Cardiac muscle cell (in vitro differentiated cells and primary cell): Measurements from ENCODE around the gene RALGAPA1. TPM values are rescaled to one million over a fixed set of nuclear protein-coding genes. Genes with fewer than 3 reads are reported as not detected.

Source experiments
- DNase-seq, 2 donors: peaks; one replicate each; pipeline versions ENCODE4 v3.0.0 to v3.0.0-alpha.2; 2010 to 2017; ENCODE audit warnings: low read depth in 1 of 2, low spot score in 1 of 2
- H3K27ac ChIP-seq: fragments of 200-600 bp; sonication (generic); 2 replicates; pipeline ENCODE4 v1.5.1; 2016
- H3K27me3 ChIP-seq: fragments of 200-600 bp; sonication (generic); 2 replicates; pipeline ENCODE4 v1.6.0; 2016; ENCODE audit warnings: control low read depth
- H3K36me3 ChIP-seq: fragments of 200-600 bp; sonication (generic); 2 replicates; pipeline ENCODE4 v1.5.1; 2016; ENCODE audit warnings: control low read depth
- H3K4me1 ChIP-seq: fragments of 200-600 bp; sonication (generic); 2 replicates; pipeline ENCODE4 v1.8.1; 2017; ENCODE audit warnings: low read depth, mild to moderate bottlenecking, mixed run types
- H3K4me3 ChIP-seq: fragments of 200-600 bp; sonication (generic); 2 replicates; pipeline ENCODE4 v1.5.1; 2016; ENCODE audit warnings: mild to moderate bottlenecking
- H3K9me3 ChIP-seq: fragments of 200-600 bp; sonication (generic); 2 replicates; pipeline ENCODE4 v1.5.1; 2017; ENCODE audit warnings: low read depth, mild to moderate bottlenecking, control low read depth
- polyA plus RNA-seq: library from polyadenylated mRNA; unstranded; fragments of >200 nt; fragmentation: Nextera tagmentation; extraction: Ambion mirVana; gene quantifications from 2 replicates; pipeline ENCODE4 v1.2.1, GENCODE V29; 2016
- total RNA-seq: library from RNA; depleted of rRNA; stranded (reverse); fragments of >200 nt; gene quantifications from 2 replicates; pipeline ENCODE4 v1.2.3, GENCODE V29; 2016
- TF ChIP-seq, protein P1 (sequence below): IDR thresholded peaks from 2 replicates; pipeline ENCODE4 v1.5.1; 2012; ENCODE audit warnings: low read depth, mild to moderate bottlenecking, low read length

RALGAPA1 gene
- total and polyA plus RNA-seq, 2 experiments from 2014 or later: 28.1 to 31.5 TPM

DNA sequence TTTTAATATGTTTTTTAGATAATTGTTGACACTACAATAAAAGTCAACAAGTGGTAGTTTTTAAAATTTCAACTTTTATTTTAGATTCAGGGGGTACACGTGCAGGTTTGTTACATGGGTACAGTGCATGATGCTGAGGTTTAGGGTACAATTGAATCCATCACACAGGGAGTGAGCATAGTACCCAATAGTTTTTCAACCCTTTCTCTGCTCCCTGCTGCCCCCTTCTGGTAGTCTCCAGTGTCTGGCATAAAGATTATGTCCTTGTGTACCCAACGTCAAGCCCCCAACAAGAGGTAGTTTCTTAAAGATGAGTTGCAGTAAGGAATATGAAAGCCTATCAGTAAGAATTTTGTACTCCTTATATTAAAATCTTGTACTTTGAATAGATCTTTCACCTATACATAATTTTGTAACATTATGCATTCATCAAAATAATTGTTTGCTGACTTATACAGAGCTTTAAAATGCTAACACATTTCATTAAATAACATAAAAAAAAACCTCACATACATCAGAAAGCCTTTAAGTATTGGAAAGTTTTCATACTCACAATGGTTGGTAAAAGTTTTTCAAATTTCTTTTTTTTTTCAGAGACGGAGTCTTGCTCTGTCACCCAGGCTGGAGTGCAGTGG, 5.4 kb upstream of the RALGAPA1 start:
- no peaks in the 10 kb centered on the region for H3K9me3 ChIP-seq
- no peak overlapping the region for H3K4me3 ChIP-seq
- no peaks in the 10 kb centered on the region for H3K36me3 ChIP-seq
- H3K27ac ChIP-seq: no peak overlapping the region
- no peaks in the 10 kb centered on the region for H3K4me1 ChIP-seq
- H3K27me3 ChIP-seq: no peaks in the 10 kb centered on the region
- peak; percentile 64 to 75 for DNase-seq
- TF ChIP-seq, protein P1, sequence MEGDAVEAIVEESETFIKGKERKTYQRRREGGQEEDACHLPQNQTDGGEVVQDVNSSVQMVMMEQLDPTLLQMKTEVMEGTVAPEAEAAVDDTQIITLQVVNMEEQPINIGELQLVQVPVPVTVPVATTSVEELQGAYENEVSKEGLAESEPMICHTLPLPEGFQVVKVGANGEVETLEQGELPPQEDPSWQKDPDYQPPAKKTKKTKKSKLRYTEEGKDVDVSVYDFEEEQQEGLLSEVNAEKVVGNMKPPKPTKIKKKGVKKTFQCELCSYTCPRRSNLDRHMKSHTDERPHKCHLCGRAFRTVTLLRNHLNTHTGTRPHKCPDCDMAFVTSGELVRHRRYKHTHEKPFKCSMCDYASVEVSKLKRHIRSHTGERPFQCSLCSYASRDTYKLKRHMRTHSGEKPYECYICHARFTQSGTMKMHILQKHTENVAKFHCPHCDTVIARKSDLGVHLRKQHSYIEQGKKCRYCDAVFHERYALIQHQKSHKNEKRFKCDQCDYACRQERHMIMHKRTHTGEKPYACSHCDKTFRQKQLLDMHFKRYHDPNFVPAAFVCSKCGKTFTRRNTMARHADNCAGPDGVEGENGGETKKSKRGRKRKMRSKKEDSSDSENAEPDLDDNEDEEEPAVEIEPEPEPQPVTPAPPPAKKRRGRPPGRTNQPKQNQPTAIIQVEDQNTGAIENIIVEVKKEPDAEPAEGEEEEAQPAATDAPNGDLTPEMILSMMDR: peak; percentile 85

DNA sequence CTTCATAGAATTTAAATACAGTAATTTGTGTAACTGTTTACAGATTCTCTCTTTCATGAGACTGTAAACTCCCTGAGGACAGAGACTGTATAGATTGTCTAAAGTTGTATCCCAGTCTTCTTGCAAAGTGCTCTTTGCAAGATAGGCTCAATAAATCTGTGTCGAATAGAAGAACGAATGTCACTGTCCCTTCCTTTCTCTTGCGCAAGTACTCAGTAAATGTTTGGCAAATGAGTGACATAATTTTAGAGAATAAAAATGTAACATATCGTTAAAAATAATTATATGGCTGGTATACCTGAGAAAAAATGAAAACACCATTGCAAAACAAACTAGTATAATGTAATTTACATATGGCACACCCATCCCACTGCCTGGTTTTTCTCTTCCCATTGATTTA, 1.9 kb upstream of the RALGAPA1 start:
- no peak for DNase-seq
- Histone ChIP-seq H3K9me3 (no peaks in the 10 kb centered on the region), H3K36me3 (no peaks in the 10 kb centered on the region), H3K4me1 (peaks cover 14% of the 10 kb centered on the region), H3K4me3 (no peak overlapping the region), H3K27me3 (no peaks in the 10 kb centered on the region), H3K27ac (no peak overlapping the region)
- TF ChIP-seq, protein P1: no peak

DNA sequence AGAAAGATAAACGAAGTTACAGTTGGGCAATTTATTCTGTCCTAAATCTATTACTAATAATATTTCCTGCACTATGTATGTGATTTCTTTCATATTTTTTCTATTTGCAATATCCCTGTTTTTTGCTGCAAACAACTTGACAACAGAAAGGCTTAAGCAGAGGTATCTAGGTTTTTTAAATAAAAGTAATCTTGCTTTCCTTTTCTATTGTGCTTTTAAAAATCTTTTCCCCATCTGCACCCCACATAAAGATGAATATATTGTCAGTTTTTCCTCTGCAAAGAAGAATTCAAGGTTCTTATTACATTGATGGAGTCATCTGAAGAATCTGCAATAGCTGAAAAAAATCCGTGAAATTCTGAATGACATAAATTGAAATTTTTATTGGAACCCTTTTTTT, 502 bp upstream of the RALGAPA1 start:
- H3K4me3 ChIP-seq: peak overlapping the region; percentile 56
- H3K36me3 ChIP-seq: no peaks in the 10 kb centered on the region
- no peaks in the 10 kb centered on the region for H3K9me3 ChIP-seq
- no peak for DNase-seq
- H3K4me1 ChIP-seq: peaks cover 14% of the 10 kb centered on the region
- H3K27ac ChIP-seq: peak overlapping the region; percentile 90
- no peaks in the 10 kb centered on the region for H3K27me3 ChIP-seq
- TF ChIP-seq, protein P1: no peak

DNA sequence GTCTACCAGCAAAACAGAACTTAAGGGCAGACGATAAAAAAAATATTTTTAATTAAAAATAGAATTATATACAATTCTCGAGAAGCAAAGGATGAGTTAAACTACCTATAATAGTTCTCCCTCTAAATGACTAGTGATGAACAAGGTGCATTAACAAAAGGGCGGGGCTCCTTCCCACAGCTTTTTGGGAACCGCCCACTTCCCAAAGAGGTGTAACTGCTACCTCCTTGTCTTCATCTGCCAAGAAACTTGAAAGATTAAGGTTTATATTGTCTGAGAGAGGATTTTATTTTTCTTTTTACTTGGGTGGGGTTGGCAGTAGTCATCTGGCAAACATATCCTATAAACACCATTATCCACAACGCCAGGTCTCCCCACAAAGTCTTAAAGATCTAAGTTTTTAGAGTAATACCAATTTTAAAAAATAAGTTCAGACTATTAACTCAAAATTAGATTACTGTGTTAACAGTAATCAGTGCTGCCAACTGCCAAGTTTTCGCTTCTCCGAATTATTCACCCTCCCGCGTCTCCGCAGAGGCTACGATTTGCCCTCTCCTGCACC, 938 bp downstream of the RALGAPA1 start:
- TF ChIP-seq, protein P1: no peak
- DNase-seq: no peak
- H3K4me3 ChIP-seq: peak overlapping the region; percentile 56
- peak overlapping the region; percentile 90 for H3K27ac ChIP-seq
- H3K4me1 ChIP-seq: peaks cover 14% of the 10 kb centered on the region
- no peaks in the 10 kb centered on the region for H3K27me3 ChIP-seq
- H3K9me3 ChIP-seq: no peaks in the 10 kb centered on the region
- H3K36me3 ChIP-seq: no peaks in the 10 kb centered on the region

DNA sequence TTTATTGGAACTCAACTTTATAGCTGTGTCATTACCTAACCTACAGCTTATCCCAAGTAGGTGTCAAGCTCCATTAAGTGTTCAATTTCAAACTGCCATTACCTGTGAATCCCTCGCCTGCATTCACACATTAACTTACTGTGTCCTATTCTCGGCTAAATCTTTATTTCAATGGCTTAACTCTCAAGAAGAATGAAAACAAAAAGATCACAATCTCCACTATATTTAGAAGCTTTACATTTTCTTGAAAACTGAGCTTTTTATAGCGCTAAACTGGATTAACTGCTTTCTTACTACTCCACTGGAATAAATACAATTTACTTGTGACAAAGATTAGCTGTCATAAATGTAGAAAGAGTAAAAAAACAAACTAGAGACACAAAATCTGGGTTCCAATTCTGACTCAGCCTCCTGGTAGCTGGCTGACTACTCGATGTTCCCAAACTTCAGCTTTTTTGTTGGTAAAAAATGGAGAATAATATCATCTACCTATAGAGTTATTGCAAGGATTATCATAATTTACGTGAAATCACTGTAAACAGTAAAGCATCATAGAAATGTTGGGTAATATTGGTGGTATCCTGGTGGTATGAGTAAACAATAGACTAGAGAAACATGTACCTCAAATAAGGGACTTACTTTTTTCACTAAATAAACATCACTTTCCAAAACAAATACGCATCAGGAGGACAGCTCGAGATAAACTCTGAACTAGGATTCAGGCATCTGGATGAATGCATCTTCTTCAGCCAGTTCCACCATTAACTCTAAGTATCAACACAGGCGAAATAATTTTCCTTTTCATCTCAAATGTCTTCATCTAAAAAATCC, 1.7 kb downstream of the RALGAPA1 start:
- H3K27ac ChIP-seq: no peak overlapping the region
- TF ChIP-seq, protein P1: no peak
- no peaks in the 10 kb centered on the region for H3K36me3 ChIP-seq
- H3K9me3 ChIP-seq: no peaks in the 10 kb centered on the region
- no peaks in the 10 kb centered on the region for H3K27me3 ChIP-seq
- peak overlapping the region; percentile 56 for H3K4me3 ChIP-seq
- no peak for DNase-seq
- H3K4me1 ChIP-seq: peaks cover 14% of the 10 kb centered on the region
